Measurements from ENCODE around the gene GRB2.
"Not testable (repeated sequence)": the region's sequence is repeated elsewhere in the genome, so short reads cannot be mapped to it uniquely, and the experiment has no call there.

- not testable (repeated sequence) for TF ChIP-seq POLR2A, CTCF (IDR thresholded peaks at IDR 0.05)
Observed at GRCh38 chr17:75367838-75368789, 37.4 kb downstream of the GRB2 start.
